Right lobe of liver (tissue), 6 donors: ENCODE measurements around the gene RBM26. TPM values are rescaled to one million over a fixed set of nuclear protein-coding genes. Genes with fewer than 3 reads are reported as not detected.

ENCODE experiments used
- ATAC-seq, 4 donors: fragments of 200-7000 bp; cut with Tn5 transposase; one replicate each; pipeline ENCODE4 v1.9.1; 2020; ENCODE audit warnings: mild to moderate bottlenecking in 4 of 4, moderate library complexity in 4 of 4
- DNase-seq, 3 donors: peaks; one replicate each; pipeline ENCODE4 v3.0.0-alpha.2; 2020
- H3K27ac ChIP-seq, 3 donors: fragments of 200-600 bp; one replicate each; pipeline ENCODE4 v1.8.0; 2022
- H3K27me3 ChIP-seq, 2 donors: fragments of 200-600 bp; one replicate each; pipeline ENCODE4 v1.8.0; 2022
- H3K36me3 ChIP-seq, 4 donors: fragments of 200-600 bp; sonication (generic) in 1 of 4; one replicate each; pipeline versions ENCODE4 v1.5.1 to v1.8.0; 2017 to 2022; ENCODE audit warnings: control low read depth in 1 of 4
- H3K4me1 ChIP-seq, 4 donors: fragments of 200-600 bp; sonication (generic) in 1 of 4; one replicate each; pipeline versions ENCODE4 v1.5.1 to v1.8.0; 2017 to 2022; ENCODE audit warnings: control low read depth in 1 of 4
- H3K4me3 ChIP-seq, 3 donors: fragments of 200-600 bp; one replicate each; pipeline ENCODE4 v1.8.0; 2022
- H3K9me3 ChIP-seq, 4 donors: fragments of 200-600 bp; sonication (generic) in 1 of 4; one replicate each; pipeline versions ENCODE4 v1.5.1 to v1.8.0; 2017 to 2022; ENCODE audit warnings: control low read depth in 1 of 4
- POLR2A ChIP-seq: fragments of 450-650 bp; IDR thresholded peaks from one replicate; pipeline ENCODE4 v1.6.1; 2017; ENCODE audit warnings: antibody characterized with exemption, mild to moderate bottlenecking
- WGBS: methylation state at CpG from one replicate; pipeline ENCODE4 v1.1.6; 2018; ENCODE audit warnings: low coverage, low lambda C conversion rate; ENCODE audit not compliant: insufficient coverage; ENCODE audit errors: missing lambda C conversion rate; 5-methylcytosine and 5-hydroxymethylcytosine counted together
- intact Hi-C, 2 donors: fragments of 100-400 bp; cut with DNase I; formaldehyde crosslinking; loops; one replicate each; pipeline versions ENCODE4 v1.11.2 to v1.14.1; 2022
- total RNA-seq, 6 experiments: library from RNA; depleted of rRNA in 2 of 6; stranded (reverse); fragments of >200 nt in 2 of 6; fragmentation: NEBNext Ultra II Directional in 3 of 6; extraction: Animal tissue kit (Norgen Biotek cat#: 25700) in 3 of 6; gene quantifications; one replicate each; pipeline versions ENCODE4 v1.1.0 to v1.2.4, GENCODE V29; 2016 to 2023
- TF ChIP-seq, protein P1 (sequence below), 4 donors: fragments of 200-600 bp in 3 of 4; fragments of 450-650 bp in 1 of 4; IDR thresholded peaks; one replicate each; pipeline versions ENCODE4 v1.5.1 to v1.8.0; 2016 to 2022; ENCODE audit warnings: antibody characterized with exemption in 4 of 4, mild to moderate bottlenecking in 2 of 4
- donor health status: DM: no; HTN: yes; CAD: no.
- donor health status: DM: no; HTN: no; CAD: no.
- donor health status: DM: no; HTN: no; CAD: no.
- donor health status: DM: no; HTN: yes; CAD: no.
- donor health status: DM: no; HTN: yes; CAD: no.

The RBM26 gene
- total RNA-seq, 6 experiments from 2014 or later: 12.9 to 16.7 (median 15.1) TPM

DNA sequence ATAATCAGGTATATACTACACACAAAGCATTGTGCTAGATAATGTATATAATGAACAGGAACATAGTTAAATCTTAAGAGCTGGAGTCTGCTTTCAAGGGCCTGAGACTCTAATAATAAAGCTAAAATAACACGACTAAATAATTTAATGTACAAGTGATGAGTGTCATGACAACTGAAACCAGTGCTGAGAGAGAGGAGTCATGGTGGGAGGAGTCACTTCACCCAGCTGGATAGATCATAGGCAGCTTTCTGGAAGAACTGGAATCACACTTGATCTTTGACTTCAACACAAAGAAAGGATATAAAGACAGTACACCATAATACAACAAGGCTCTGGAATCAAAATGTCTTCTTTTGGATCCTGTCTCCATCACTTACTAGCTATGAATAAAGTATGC, 7.1 kb downstream of the RBM26 start:
- 54% methylated on average over 1 of the region's 1 CpG for WGBS
- Histone ChIP-seq H3K4me3 (no peak overlapping the region), H3K36me3 (no peaks in the 10 kb centered on the region), H3K27ac (no peak overlapping the region), H3K27me3 (no peaks in the 10 kb centered on the region), H3K9me3 (no peaks in the 10 kb centered on the region), H3K4me1 (peaks cover 0 to 28% (median 2%) of the 10 kb centered on the region in 4 donors)
- ATAC-seq: no peak
- DNase-seq: no peak
- intact Hi-C loops: no loop called here
- no peak for TF ChIP-seq POLR2A
- TF ChIP-seq, protein P1, sequence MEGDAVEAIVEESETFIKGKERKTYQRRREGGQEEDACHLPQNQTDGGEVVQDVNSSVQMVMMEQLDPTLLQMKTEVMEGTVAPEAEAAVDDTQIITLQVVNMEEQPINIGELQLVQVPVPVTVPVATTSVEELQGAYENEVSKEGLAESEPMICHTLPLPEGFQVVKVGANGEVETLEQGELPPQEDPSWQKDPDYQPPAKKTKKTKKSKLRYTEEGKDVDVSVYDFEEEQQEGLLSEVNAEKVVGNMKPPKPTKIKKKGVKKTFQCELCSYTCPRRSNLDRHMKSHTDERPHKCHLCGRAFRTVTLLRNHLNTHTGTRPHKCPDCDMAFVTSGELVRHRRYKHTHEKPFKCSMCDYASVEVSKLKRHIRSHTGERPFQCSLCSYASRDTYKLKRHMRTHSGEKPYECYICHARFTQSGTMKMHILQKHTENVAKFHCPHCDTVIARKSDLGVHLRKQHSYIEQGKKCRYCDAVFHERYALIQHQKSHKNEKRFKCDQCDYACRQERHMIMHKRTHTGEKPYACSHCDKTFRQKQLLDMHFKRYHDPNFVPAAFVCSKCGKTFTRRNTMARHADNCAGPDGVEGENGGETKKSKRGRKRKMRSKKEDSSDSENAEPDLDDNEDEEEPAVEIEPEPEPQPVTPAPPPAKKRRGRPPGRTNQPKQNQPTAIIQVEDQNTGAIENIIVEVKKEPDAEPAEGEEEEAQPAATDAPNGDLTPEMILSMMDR (IDR thresholded peaks at IDR 0.05): no peak

- H3K4me1 ChIP-seq: peaks cover 0 to 29% (median 0%) of the 10 kb centered on the region in 4 donors
- H3K27ac ChIP-seq: no peak overlapping the region
- no peak for ATAC-seq
- no peak overlapping the region for H3K4me3 ChIP-seq
- H3K27me3 ChIP-seq: no peaks in the 10 kb centered on the region
- intact Hi-C loops: no loop called here
- H3K9me3 ChIP-seq: no peaks in the 10 kb centered on the region
- DNase-seq: no peak
- H3K36me3 ChIP-seq: no peaks in the 10 kb centered on the region
- TF ChIP-seq POLR2A: no peak
- TF ChIP-seq, protein P1 (IDR thresholded peaks at IDR 0.05): no peak
Observed at GRCh38 chr13:79398127-79398526, 7.9 kb downstream of the RBM26 start.

DNA sequence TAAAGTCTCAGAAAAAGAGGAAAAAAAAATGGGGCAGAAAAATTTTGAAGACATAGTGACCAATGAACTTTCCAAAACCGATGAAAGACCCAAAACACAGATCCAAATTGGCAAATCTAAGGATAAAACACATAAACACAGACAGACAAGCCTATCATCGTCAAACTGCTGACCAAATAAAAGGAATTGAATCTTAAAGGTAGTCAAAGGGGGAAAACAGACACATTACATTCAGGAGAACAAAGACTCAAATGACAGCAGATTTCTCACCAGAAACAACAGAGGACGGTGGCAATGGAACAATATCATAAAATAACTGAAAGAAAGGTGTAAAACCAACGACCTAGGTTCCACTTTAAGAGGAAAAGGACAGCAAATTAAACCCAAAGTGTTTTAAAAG, 10.2 kb downstream of the RBM26 start:
- Histone ChIP-seq H3K4me1 (peaks cover 0 to 17% (median 0%) of the 10 kb centered on the region in 4 donors), H3K9me3 (no peaks in the 10 kb centered on the region), H3K27me3 (no peaks in the 10 kb centered on the region), H3K4me3 (no peak overlapping the region), H3K27ac (no peak overlapping the region), H3K36me3 (no peaks in the 10 kb centered on the region)
- TF ChIP-seq, protein P1 (IDR thresholded peaks at IDR 0.05): no peak
- no peak for TF ChIP-seq POLR2A
- intact Hi-C loops: no loop called here
- 92% methylated on average over 4 of the region's 4 CpGs for WGBS
- ATAC-seq (no peak), DNase-seq (no peak)

DNA sequence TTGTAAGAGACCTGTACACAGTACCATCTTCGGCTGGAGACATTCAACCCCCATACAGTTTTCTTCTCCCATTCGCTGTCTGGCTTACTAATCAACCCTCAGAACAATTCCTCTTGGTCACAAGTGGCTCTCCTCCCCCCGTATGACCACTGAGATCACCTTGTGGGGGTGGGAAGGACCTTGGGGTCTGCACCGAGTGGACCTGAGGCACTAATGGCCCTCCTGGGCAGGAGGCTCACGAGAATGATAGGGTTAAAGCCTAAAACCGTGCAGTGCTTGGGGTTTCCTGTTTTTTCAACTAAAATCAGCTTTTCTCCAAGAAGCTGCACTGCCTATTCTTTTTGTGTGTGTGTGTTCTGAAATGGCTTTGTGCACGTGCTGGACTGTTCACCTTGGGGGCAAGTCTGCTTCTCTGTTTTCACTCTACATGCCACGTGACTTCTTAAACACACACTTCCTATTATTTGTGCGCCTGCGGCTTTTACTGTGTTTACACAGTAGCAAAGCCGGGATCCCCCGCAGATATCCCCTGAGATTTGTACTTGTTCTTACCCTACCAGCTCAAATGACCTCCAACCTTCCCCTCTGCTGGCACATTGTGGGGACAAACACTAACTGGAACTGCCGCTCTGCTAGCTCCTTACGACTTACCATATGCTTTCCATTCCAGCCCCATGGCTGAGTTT, 12.3 kb downstream of the RBM26 start:
- peak; percentile 52 to 84 (median 64) for ATAC-seq
- Histone ChIP-seq H3K27ac (peak overlapping the region in 1 of 3 donors; percentile 19), H3K27me3 (no peaks in the 10 kb centered on the region), H3K9me3 (no peaks in the 10 kb centered on the region), H3K4me3 (no peak overlapping the region), H3K36me3 (no peaks in the 10 kb centered on the region), H3K4me1 (peaks cover 0 to 22% (median 0%) of the 10 kb centered on the region in 4 donors)
- 37% methylated on average over 12 of the region's 14 CpGs for WGBS
- DNase-seq: no peak
- no peak for TF ChIP-seq POLR2A
- TF ChIP-seq, protein P1 (IDR thresholded peaks at IDR 0.05): no peak
- intact Hi-C loops: no loop called here
